GM12878 (cell line): ENCODE results near the gene LYPLA2. TPM values are rescaled to one million over a fixed set of nuclear protein-coding genes. Genes with fewer than 3 reads are reported as not detected.

Experiments
- ATF2 ChIP-seq: IDR thresholded peaks from 2 replicates; pipeline ENCODE4 v1.6.1; 2012; ENCODE audit warnings: low read length, inconsistent platforms
- BACH1 ChIP-seq: fragments of 450-650 bp; IDR thresholded peaks from 2 replicates; pipeline ENCODE4 v1.6.1; 2017; ENCODE audit warnings: mild to moderate bottlenecking, borderline replicate concordance
- CEBPB ChIP-seq, 2 experiments: fragments of 150-350 bp in 1 of 2; IDR thresholded peaks; 2 replicates each; pipeline ENCODE4 v1.6.1; 2012 to 2014; ENCODE audit warnings: low read depth in 2 of 2, low read length in 2 of 2, borderline replicate concordance in 1 of 2, inconsistent platforms in 1 of 2
- KLF5 ChIP-seq: fragments of 450-650 bp; IDR thresholded peaks from 2 replicates; pipeline ENCODE4 v1.6.1; 2014; ENCODE audit warnings: mild to moderate bottlenecking; ENCODE audit not compliant: partially characterized antibody
- NFXL1 ChIP-seq: fragments of 450-650 bp; IDR thresholded peaks from 2 replicates; pipeline ENCODE4 v1.6.1; 2017; ENCODE audit warnings: antibody characterized with exemption, mild to moderate bottlenecking, borderline replicate concordance
- NFYB ChIP-seq: IDR thresholded peaks from 2 replicates; pipeline ENCODE4 v1.6.1; 2011; ENCODE audit warnings: low read depth, mild to moderate bottlenecking, low read length, improper control_type of control experiment, moderate library complexity; ENCODE audit not compliant: insufficient read depth
- NR2F1 ChIP-seq: fragments of 450-650 bp; conservative IDR thresholded peaks from 2 replicates; pipeline ENCODE4 v1.6.1; 2017; ENCODE audit warnings: mild to moderate bottlenecking
- PKNOX1 ChIP-seq: fragments of 450-650 bp; IDR thresholded peaks from 2 replicates; pipeline ENCODE4 v1.6.1; 2016; ENCODE audit warnings: mild to moderate bottlenecking
- POLR2AphosphoS2 ChIP-seq: IDR thresholded peaks from 2 replicates; pipeline ENCODE4 v1.6.1; 2011; ENCODE audit warnings: low read depth, mild to moderate bottlenecking, low read length, improper control_type of control experiment, moderate library complexity
- PRDM15 ChIP-seq: fragments of 450-650 bp; formaldehyde crosslinking; IDR thresholded peaks from 2 replicates; pipeline ENCODE4 v1.4.0; 2020; ENCODE audit warnings: mild to moderate bottlenecking, moderate library complexity
- RB1 ChIP-seq: fragments of 450-650 bp; formaldehyde crosslinking; IDR thresholded peaks from 2 replicates; pipeline ENCODE4 v1.6.1; 2017; ENCODE audit warnings: mild to moderate bottlenecking, borderline replicate concordance
- SUZ12 ChIP-seq: fragments of 200-600 bp; sonication (generic); IDR thresholded peaks from one replicate; pipeline ENCODE4 v1.6.1; 2018; ENCODE audit warnings: antibody characterized with exemption, mild to moderate bottlenecking; ENCODE audit not compliant: unreplicated experiment
- TARDBP ChIP-seq: IDR thresholded peaks from 2 replicates; pipeline ENCODE4 v1.6.1; 2016; ENCODE audit warnings: borderline replicate concordance
- ZNF592 ChIP-seq: fragments of 450-650 bp; IDR thresholded peaks from 2 replicates; pipeline ENCODE4 v1.6.1; 2017; ENCODE audit warnings: mild to moderate bottlenecking, moderate library complexity
- ZNF622 ChIP-seq: fragments of 450-650 bp; IDR thresholded peaks from 2 replicates; pipeline ENCODE4 v1.6.1; 2017; ENCODE audit warnings: mild to moderate bottlenecking, inconsistent platforms
- ZSCAN29 ChIP-seq: fragments of 450-650 bp; IDR thresholded peaks from 2 replicates; pipeline ENCODE4 v1.6.1; 2017; ENCODE audit warnings: mild to moderate bottlenecking, moderate library complexity
- polyA plus RNA-seq, 11 experiments: library from polyadenylated mRNA; depleted of rRNA in 4 of 11; unstranded in 6 of 11; stranded (reverse) in 5 of 11; fragments of >200 nt; fragmentation: Nextera tagmentation in 4 of 11; fragmentation: Illumina TruSeq in 1 of 11; extraction: Ambion mirVana in 4 of 11; extraction: Trizol in 1 of 11; gene quantifications; 1 replicate in 1 of 11; 2 replicates in 10 of 11; pipeline versions ENCODE4 v1.2.1 to v1.2.3, GENCODE V29; 2011 to 2016; ENCODE audit warnings: inconsistent platforms in 2 of 11, missing spikeins in 2 of 11, low read depth in 1 of 11
- total RNA-seq, 4 experiments: library from RNA; depleted of rRNA in 3 of 4; stranded (reverse); fragments of >200 nt in 3 of 4; fragmentation: Illumina TruSeq in 1 of 4; extraction: Trizol in 1 of 4; gene quantifications; 2 replicates each; pipeline versions ENCODE4 v1.2.1 to v1.2.3, GENCODE V29; 2013 to 2021

Gene LYPLA2
- total and polyA plus RNA-seq, 10 of the 15 experiments (the other 5 are each of a cell fraction or from before 2014, with no cell fraction given), result 2.7 to 129 (median 62.3) TPM

- TF ChIP-seq PRDM15 (CRISPR knock-in tag) (no peak), RB1 (no peak), NFXL1 (no peak), POLR2AphosphoS2 (no peak), ZNF622 (no peak), KLF5 (no peak), TARDBP (no peak), ZNF592 (no peak), NFYB (no peak), BACH1 (peak; percentile 40; the same call in 1 of the 2 replicates), SUZ12 (no peak), CEBPB (IDR thresholded peaks at IDR 0.05; ENCODE audit: borderline replicate concordance in 1 of 2, low read depth in 2 of 2, low read length in 2 of 2) (no peak), ZSCAN29 (no peak), PKNOX1 (no peak), ATF2 (peak; percentile 85), NR2F1 (no peak)
Measured at GRCh38 chr1:23825762-23826522, 35.0 kb downstream of the LYPLA2 start (continued).
